HepG2 (cell line): ENCODE data around the gene KRTAP10-8. TPM values are rescaled to one million over a fixed set of nuclear protein-coding genes. Genes with fewer than 3 reads are reported as not detected.
"Not testable (repeated sequence)": the region's sequence is repeated elsewhere in the genome, so short reads cannot be mapped to it uniquely, and the experiment has no call there.

Experiments used
- ATAC-seq: fragments of 200-7000 bp; cut with Tn5 transposase; 3 replicates; pipeline ENCODE4 v1.9.1; 2020; ENCODE audit warnings: mild to moderate bottlenecking, moderate library complexity
- BruUV-seq: library from RNA; stranded (reverse); fragments of 400-500 nt; replicated peaks from 2 replicates; lab custom pipeline; 2021; lab: Mats Ljungman, UMichigan
- CTCF ChIA-PET: fragments of 300-600 bp; formaldehyde crosslinking; extraction: SDS; loops from one replicate; lab custom pipeline; 2021; ENCODE audit warnings: low total read pairs, inconsistent platforms, low intra/inter-chr PET ratio; lab: Yijun Ruan, JAX
- POLR2A ChIA-PET: fragments of 350-600 bp; sonication (Branson Sonifier 250); formaldehyde crosslinking; loops from one replicate; lab custom pipeline; 2020; ENCODE audit warnings: antibody characterized with exemption, inconsistent platforms; lab: Yijun Ruan, JAX
- DNase-seq: peaks from one replicate; pipeline ENCODE4 v3.0.0-alpha.2; 2015; ENCODE audit warnings: low spot score
- FAIRE-seq: peaks from 3 replicates; lab custom pipeline; 2011; peaks lifted over from hg19 to GRCh38; lab: Jason Lieb, UNC
- H2AFZ ChIP-seq: one replicate; pipeline ENCODE4 v1.6.1; 2011; ENCODE audit warnings: low read length, inconsistent platforms
- H3K27ac ChIP-seq: fragments of 300-600 bp; 3 replicates; pipeline ENCODE4 v1.8.0; 2011; ENCODE audit warnings: mixed run types, mild to moderate bottlenecking, mixed read lengths, low read length, inconsistent platforms; ENCODE audit not compliant: insufficient read depth; ENCODE audit errors: extremely low read length
- H3K27me3 ChIP-seq, 2 experiments: fragments of 200-600 bp in 1 of 2; 2 replicates in 1 of 2; 3 replicates in 1 of 2; pipeline versions ENCODE4 v1.6.0 to v1.8.0; 2011; ENCODE audit warnings: low read length in 2 of 2, mild to moderate bottlenecking in 2 of 2, moderate library complexity in 2 of 2, inconsistent platforms in 1 of 2; ENCODE audit not compliant: insufficient read depth in 2 of 2, control insufficient read depth in 1 of 2
- H3K36me3 ChIP-seq, 2 experiments: fragments of 200-600 bp in 1 of 2; replicated peaks in 1 of 2; 2 replicates in 1 of 2; 3 replicates in 1 of 2; pipeline versions ENCODE4 v1.5.1 to v1.8.0; 2011; ENCODE audit warnings: low read length in 2 of 2, inconsistent platforms in 1 of 2; ENCODE audit not compliant: insufficient read depth in 2 of 2, control insufficient read depth in 1 of 2
- H3K4me1 ChIP-seq: 2 replicates; pipeline ENCODE4 v1.5.1; 2012; ENCODE audit warnings: low read length, inconsistent platforms; ENCODE audit not compliant: insufficient read depth
- H3K4me2 ChIP-seq: 2 replicates; pipeline ENCODE4 v1.6.0; 2011; ENCODE audit warnings: low read depth, low read length, inconsistent platforms
- H3K4me3 ChIP-seq, 3 experiments: fragments of 200-600 bp in 1 of 3; sonication (generic), shearing (Covaris generic) in 1 of 3; replicated peaks in 1 of 3; 2 replicates each; pipeline ENCODE4 v1.5.1; 2011 to 2016; ENCODE audit warnings: low read length in 3 of 3, inconsistent platforms in 2 of 3, low read depth in 2 of 3, mild to moderate bottlenecking in 2 of 3, control low read depth in 1 of 3, mixed read lengths in 1 of 3; ENCODE audit not compliant: insufficient read depth in 1 of 3
- H3K79me2 ChIP-seq: one replicate; pipeline ENCODE4 v1.6.1; 2011; ENCODE audit warnings: low read length, inconsistent platforms; ENCODE audit not compliant: insufficient read depth
- H3K9ac ChIP-seq: 2 replicates; pipeline ENCODE4 v1.6.0; 2011; ENCODE audit warnings: mild to moderate bottlenecking, low read depth, low read length, inconsistent platforms; ENCODE audit not compliant: insufficient read depth
- H3K9me3 ChIP-seq: 2 replicates; pipeline ENCODE4 v1.5.1; 2012; ENCODE audit warnings: mild to moderate bottlenecking, low read length
- H4K20me1 ChIP-seq: 2 replicates; pipeline ENCODE4 v1.6.0; 2011; ENCODE audit warnings: inconsistent platforms, mild to moderate bottlenecking, low read length, moderate library complexity; ENCODE audit not compliant: insufficient read depth
- ESRRA ChIP-seq: sonication (generic); formaldehyde crosslinking; IDR thresholded peaks from 2 replicates; pipeline ENCODE4 v1.5.1; 2020; ENCODE audit warnings: mild to moderate bottlenecking, low read depth, missing genetic modification reagents
- FOXK2 ChIP-seq: fragments of 450-650 bp; IDR thresholded peaks from 2 replicates; pipeline ENCODE4 v1.6.1; 2016
- HOXA5 ChIP-seq: sonication (generic); formaldehyde crosslinking; IDR thresholded peaks from 2 replicates; pipeline ENCODE4 v1.4.0; 2020; ENCODE audit warnings: missing genetic modification reagents
- MYNN ChIP-seq: sonication (generic); formaldehyde crosslinking; IDR thresholded peaks from 2 replicates; pipeline ENCODE4 v1.4.0; 2020; ENCODE audit warnings: mild to moderate bottlenecking, low read depth, missing genetic modification reagents
- NKX3-1 ChIP-seq: sonication (generic); formaldehyde crosslinking; IDR thresholded peaks from 2 replicates; pipeline ENCODE4 v1.5.0; 2020; ENCODE audit warnings: missing genetic modification reagents
- ZMAT3 ChIP-seq: sonication (generic); formaldehyde crosslinking; conservative IDR thresholded peaks from 2 replicates; pipeline ENCODE4 v1.7.0; 2021; ENCODE audit warnings: missing genetic modification reagents
- ZNF703 ChIP-seq: sonication (generic); formaldehyde crosslinking; IDR thresholded peaks from 2 replicates; pipeline ENCODE4 v1.5.1; 2020; ENCODE audit warnings: missing genetic modification reagents, mild to moderate bottlenecking, moderate library complexity, borderline replicate concordance
- WGBS: methylation state at CpG from one replicate; pipeline ENCODE4 v1.1.6; 2017; ENCODE audit warnings: low lambda C conversion rate; 5-methylcytosine and 5-hydroxymethylcytosine counted together
- in situ Hi-C: cut with HindIII; loops from 2 replicates; pipeline ENCODE4 v1.10.0; 2017; ENCODE audit warnings: low pct_unique_long_range_greater_than_20kb; ENCODE audit not compliant: extremely low pct_ligation_motif_present
- intact Hi-C: fragments of 100-400 bp; cut with micrococcal nuclease; formaldehyde crosslinking; loops from one replicate; pipeline ENCODE4 v1.10.0; 2022; ENCODE audit not compliant: unreplicated experiment
- polyA plus RNA-seq, 8 experiments: library from polyadenylated mRNA; depleted of rRNA in 3 of 8; stranded (reverse) in 7 of 8; unstranded in 1 of 8; fragments of >200 nt; fragmentation: Illumina TruSeq in 4 of 8; extraction: Trizol in 4 of 8; gene quantifications; 2 replicates each; pipeline versions ENCODE4 v1.2.1 to v1.2.3, GENCODE V29; 2011 to 2016; ENCODE audit warnings: low read depth in 4 of 8, missing spikeins in 1 of 8, mixed read lengths in 1 of 8; ENCODE audit not compliant: insufficient read depth in 1 of 8
- total RNA-seq, 5 experiments: library from RNA; depleted of rRNA; stranded (reverse); fragments of >200 nt; fragmentation: Illumina TruSeq; extraction: Trizol; gene quantifications; 2 replicates each; pipeline ENCODE4 v1.2.3, GENCODE V29; 2016; ENCODE audit warnings: low read depth in 1 of 5

The KRTAP10-8 gene
- total and polyA plus RNA-seq, 2 of the 13 experiments (the other 11 are each of a cell fraction or from before 2014, with no cell fraction given) = not detected

- DNase-seq = no peak
- no peak for ATAC-seq
- H3K36me3 ChIP-seq = no peaks in the 10 kb centered on the region
- H3K27ac ChIP-seq = no peak overlapping the region
- intact Hi-C loops (no loop called here), in situ Hi-C loops (no loop called here)
- no peak overlapping the region for H3K4me2 ChIP-seq
- 53% methylated on average over 5 of the region's 7 CpGs for WGBS
- ChIA-PET POLR2A (no interaction called here), CTCF (no interaction called here)
- no peak overlapping the region for H2AFZ ChIP-seq
- peaks cover 13% of the 10 kb centered on the region for H3K9me3 ChIP-seq
- H3K79me2 ChIP-seq = no peaks in the 10 kb centered on the region
- H4K20me1 ChIP-seq = no peaks in the 10 kb centered on the region
- H3K4me3 ChIP-seq = no peak overlapping the region
- H3K27me3 ChIP-seq = no peaks in the 10 kb centered on the region
- peaks cover 10% of the 10 kb centered on the region for H3K4me1 ChIP-seq
- no peak overlapping the region for H3K9ac ChIP-seq
- BruUV-seq = no TSS peak
- no peak for TF ChIP-seq HOXA5 (CRISPR knock-in tag)
- TF ChIP-seq MYNN = no peak
- no peak for TF ChIP-seq ZNF703
- no peak for TF ChIP-seq NKX3-1
- TF ChIP-seq ESRRA (CRISPR knock-in tag) = no peak
- TF ChIP-seq FOXK2 = no peak
- TF ChIP-seq ZMAT3 (CRISPR knock-in tag) = no peak
- TF ChIP-seq, all 625 proteins: peak for 0
- no peak for FAIRE-seq
Measured at GRCh38 chr21:44579833-44580144, 32.1 kb upstream of the KRTAP10-8 start.

GRCh38 chr21:44580231-44580821 lies 31.6 kb upstream of the KRTAP10-8 start, which contains the start of gene KRTAP10-5:
Gene KRTAP10-5 (minus strand): TSS chr21:44580604. CDS start chr21:44580578, 26 bp downstream.
- H3K4me1 ChIP-seq, BruUV-seq, DNase-seq, POLR2A ChIA-PET, FAIRE-seq, H3K27ac ChIP-seq, H4K20me1 ChIP-seq, CTCF ChIA-PET, H3K4me2 ChIP-seq, H3K9ac ChIP-seq, H3K36me3 ChIP-seq, H2AFZ ChIP-seq, intact Hi-C loops, H3K79me2 ChIP-seq, ATAC-seq, H3K4me3 ChIP-seq, in situ Hi-C loops, H3K27me3 ChIP-seq: not testable (repeated sequence)
- peaks cover 13% of the 10 kb centered on the region for H3K9me3 ChIP-seq
- 66% methylated on average over 14 of the region's 19 CpGs for WGBS
